HepG2 (cell line): ENCODE results near the gene UNC13D. TPM values are rescaled to one million over a fixed set of nuclear protein-coding genes. Genes with fewer than 3 reads are reported as not detected.
A peak's percentile ranks its signal among the peaks of the same experiment; 100 is the strongest.

Source experiments
- ARNTL ChIP-seq: sonication (generic); formaldehyde crosslinking; IDR thresholded peaks from 2 replicates; pipeline ENCODE4 v1.4.0; 2020; ENCODE audit warnings: mild to moderate bottlenecking, missing genetic modification reagents
- CBFB ChIP-seq: sonication (generic); formaldehyde crosslinking; IDR thresholded peaks from 2 replicates; pipeline ENCODE4 v1.4.0; 2020; ENCODE audit warnings: missing genetic modification reagents
- ELF3 ChIP-seq: IDR thresholded peaks from 2 replicates; pipeline ENCODE4 v1.6.1; 2016; ENCODE audit warnings: missing genetic modification reagents, missing compliant biosample characterization
- FOXA3 ChIP-seq: IDR thresholded peaks from 2 replicates; pipeline ENCODE4 v1.6.1; 2016; ENCODE audit warnings: missing genetic modification reagents, missing compliant biosample characterization
- HDAC2 ChIP-seq: sonication (generic); formaldehyde crosslinking; IDR thresholded peaks from 2 replicates; pipeline ENCODE4 v1.4.0; 2020; ENCODE audit warnings: missing genetic modification reagents
- HNRNPL ChIP-seq: fragments of 200-400 bp; formaldehyde crosslinking; IDR thresholded peaks from 2 replicates; pipeline ENCODE4 v1.6.1; 2017; ENCODE audit warnings: mild to moderate bottlenecking, low read depth, low read length
- MTERF4 ChIP-seq: sonication (generic); formaldehyde crosslinking; IDR thresholded peaks from 2 replicates; pipeline ENCODE4 v1.8.0; 2023; ENCODE audit warnings: mild to moderate bottlenecking, missing genetic modification reagents
- NCOA2 ChIP-seq: sonication (generic); formaldehyde crosslinking; IDR thresholded peaks from 2 replicates; pipeline ENCODE4 v1.8.0; 2022; ENCODE audit warnings: inconsistent platforms
- NFAT5 ChIP-seq: sonication (generic); formaldehyde crosslinking; IDR thresholded peaks from 2 replicates; pipeline ENCODE4 v1.4.0; 2020; ENCODE audit warnings: missing genetic modification reagents
- RBFOX2 ChIP-seq: fragments of 200-400 bp; formaldehyde crosslinking; IDR thresholded peaks from 2 replicates; pipeline ENCODE4 v1.6.1; 2017; ENCODE audit warnings: low read depth, mild to moderate bottlenecking, low read length
- RFX5 ChIP-seq: IDR thresholded peaks from 2 replicates; pipeline ENCODE4 v1.6.1; 2011; ENCODE audit warnings: low read depth, low read length, improper control_type of control experiment
- SATB2 ChIP-seq: sonication (generic); formaldehyde crosslinking; IDR thresholded peaks from 2 replicates; pipeline ENCODE4 v1.5.0; 2020; ENCODE audit warnings: missing genetic modification reagents
- STAG1 ChIP-seq: sonication (generic); formaldehyde crosslinking; IDR thresholded peaks from 2 replicates; pipeline ENCODE4 v1.4.0; 2020; ENCODE audit warnings: missing genetic modification reagents
- TBP ChIP-seq: sonication (generic); formaldehyde crosslinking; IDR thresholded peaks from 2 replicates; pipeline ENCODE4 v1.5.0; 2020; ENCODE audit warnings: missing genetic modification reagents
- TEAD2 ChIP-seq: sonication (generic); formaldehyde crosslinking; IDR thresholded peaks from 2 replicates; pipeline ENCODE4 v1.9.0; 2021; ENCODE audit warnings: missing genetic modification reagents
- TFAP4 ChIP-seq: sonication (generic); IDR thresholded peaks from 2 replicates; pipeline ENCODE4 v1.6.1; 2016; ENCODE audit warnings: low read depth, borderline replicate concordance
- THYN1 ChIP-seq: sonication (generic); formaldehyde crosslinking; IDR thresholded peaks from 2 replicates; pipeline ENCODE4 v1.8.1; 2023; ENCODE audit warnings: low read depth, mild to moderate bottlenecking, moderate library complexity, missing genetic modification reagents, borderline replicate concordance
- ZBTB10 ChIP-seq: sonication (generic); formaldehyde crosslinking; IDR thresholded peaks from 2 replicates; pipeline ENCODE4 v1.4.0; 2020; ENCODE audit warnings: missing genetic modification reagents, borderline replicate concordance
- ZNF557 ChIP-seq: sonication (generic); formaldehyde crosslinking; IDR thresholded peaks from 2 replicates; pipeline ENCODE4 v1.4.0; 2020; ENCODE audit warnings: missing genetic modification reagents
- ZNF768 ChIP-seq: sonication (generic); formaldehyde crosslinking; IDR thresholded peaks from 2 replicates; pipeline ENCODE4 v1.4.0; 2020; ENCODE audit warnings: missing genetic modification reagents
- ZNF775 ChIP-seq: sonication (generic); formaldehyde crosslinking; IDR thresholded peaks from 2 replicates; pipeline ENCODE4 v1.4.0; 2020; ENCODE audit warnings: missing genetic modification reagents, mild to moderate bottlenecking, moderate library complexity, borderline replicate concordance
- polyA plus RNA-seq, 8 experiments: library from polyadenylated mRNA; depleted of rRNA in 3 of 8; stranded (reverse) in 7 of 8; unstranded in 1 of 8; fragments of >200 nt; fragmentation: Illumina TruSeq in 4 of 8; extraction: Trizol in 4 of 8; gene quantifications; 2 replicates each; pipeline versions ENCODE4 v1.2.1 to v1.2.3, GENCODE V29; 2011 to 2016; ENCODE audit warnings: low read depth in 4 of 8, missing spikeins in 1 of 8, mixed read lengths in 1 of 8; ENCODE audit not compliant: insufficient read depth in 1 of 8
- total RNA-seq, 5 experiments: library from RNA; depleted of rRNA; stranded (reverse); fragments of >200 nt; fragmentation: Illumina TruSeq; extraction: Trizol; gene quantifications; 2 replicates each; pipeline ENCODE4 v1.2.3, GENCODE V29; 2016; ENCODE audit warnings: low read depth in 1 of 5

UNC13D gene
- total and polyA plus RNA-seq, 2 of the 13 experiments (the other 11 are each of a cell fraction or from before 2014, with no cell fraction given): 29.7 to 42.7 TPM

GRCh38 chr17:75848523-75849278 lies 4.5 kb upstream of the UNC13D start (continued):
- TF ChIP-seq NFAT5 (CRISPR knock-in tag): no peak
- no peak; the same call in 1 of the 2 replicates for TF ChIP-seq CBFB (CRISPR knock-in tag)
- TF ChIP-seq RFX5: no peak
- TF ChIP-seq ZBTB10: no peak
- TF ChIP-seq ELF3 (CRISPR knock-in tag): peak; percentile 47; the same call in 1 of the 2 replicates
- TF ChIP-seq ZNF775 (CRISPR knock-in tag): 0 out of 2 replicates have a peak, but pooled peaks have one; percentile 75
- peak; percentile 24; the same call in 1 of the 2 replicates for TF ChIP-seq HDAC2
- TF ChIP-seq TBP (CRISPR knock-in tag): no peak
- TF ChIP-seq HNRNPL: 0 out of 2 replicates have a peak, but pooled peaks have one; percentile 4
- TF ChIP-seq ZNF557: no peak
- TF ChIP-seq NCOA2 (CRISPR knock-in tag): peak; percentile 84; the same call in 1 of the 2 replicates
- peak; percentile 41 for TF ChIP-seq STAG1
- 0 out of 2 replicates have a peak, but pooled peaks have one; percentile 20 for TF ChIP-seq MTERF4 (CRISPR knock-in tag)
- no peak for TF ChIP-seq TEAD2 (CRISPR knock-in tag)
- TF ChIP-seq ZNF768: peak; percentile 47; the same call in 1 of the 2 replicates
- peak; percentile 57 for TF ChIP-seq FOXA3
- TF ChIP-seq RBFOX2: peak; percentile 28; the same call in 1 of the 2 replicates
- TF ChIP-seq ARNTL (CRISPR knock-in tag): peak; percentile 68; the same call in 1 of the 2 replicates
- no peak for TF ChIP-seq SATB2 (CRISPR knock-in tag)
- TF ChIP-seq TFAP4: peak; percentile 61; the same call in 1 of the 2 replicates
- no peak for TF ChIP-seq THYN1
